SH-SY5Y (cell line): ENCODE measurements around the gene SMIM36.

Experiments used
- GATA2 ChIP-seq: IDR thresholded peaks from 2 replicates; pipeline ENCODE4 v1.6.1; 2011; ENCODE audit warnings: mild to moderate bottlenecking, low read depth, low read length
- GATA3 ChIP-seq: IDR thresholded peaks from 2 replicates; pipeline ENCODE4 v1.6.1; 2011; ENCODE audit warnings: low read depth, mild to moderate bottlenecking, low read length, moderate library complexity

- TF ChIP-seq GATA2, result no peak
- TF ChIP-seq GATA3, result no peak
These were observed 89.9 kb downstream of the SMIM36 start, which contains the start of gene MMD for GRCh38 chr17:55421179-55421934.
